Loucy (cell line): ENCODE data around the gene HAO2.

ENCODE experiments used
- H2AFZ ChIP-seq: fragments of 200-600 bp; sonication (generic); 2 replicates; pipeline ENCODE4 v1.6.0; 2016; ENCODE audit warnings: antibody characterized with exemption, mild to moderate bottlenecking, low read length, moderate library complexity
- H3F3A ChIP-seq: fragments of 200-600 bp; 2 replicates; pipeline ENCODE4 v1.6.0; 2016; ENCODE audit warnings: antibody characterized with exemption, low read depth, mild to moderate bottlenecking
- H3K27me3 ChIP-seq: fragments of 200-600 bp; sonication (generic); 2 replicates; pipeline ENCODE4 v1.6.1; 2014; ENCODE audit warnings: low read length, mild to moderate bottlenecking; ENCODE audit not compliant: insufficient read depth, poor library complexity, severe bottlenecking
- H3K36me3 ChIP-seq: fragments of 200-600 bp; sonication (generic); 2 replicates; pipeline ENCODE4 v1.6.1; 2016; ENCODE audit warnings: low read length; ENCODE audit not compliant: insufficient read depth
- H3K4me1 ChIP-seq: fragments of 200-600 bp; sonication (generic); 2 replicates; pipeline ENCODE4 v1.5.1; 2014; ENCODE audit warnings: low read length, mild to moderate bottlenecking; ENCODE audit not compliant: insufficient read depth, poor library complexity, severe bottlenecking
- H3K4me2 ChIP-seq: fragments of 200-600 bp; sonication (generic); 2 replicates; pipeline ENCODE4 v1.6.0; 2014; ENCODE audit warnings: antibody characterized with exemption, low read length, low read depth, mild to moderate bottlenecking; ENCODE audit not compliant: poor library complexity, severe bottlenecking
- H3K4me3 ChIP-seq: fragments of 200-600 bp; sonication (generic); 2 replicates; pipeline ENCODE4 v1.5.1; 2014; ENCODE audit warnings: low read length, mild to moderate bottlenecking, mixed read lengths; ENCODE audit not compliant: poor library complexity, severe bottlenecking
- H3K79me2 ChIP-seq: fragments of 200-600 bp; sonication (generic); 2 replicates; pipeline ENCODE4 v1.6.1; 2014; ENCODE audit warnings: low read length; ENCODE audit not compliant: insufficient read depth
- H3K9ac ChIP-seq: fragments of 200-600 bp; sonication (generic); 2 replicates; pipeline ENCODE4 v1.6.0; 2014; ENCODE audit warnings: mild to moderate bottlenecking, low read depth, low read length, moderate library complexity; ENCODE audit not compliant: poor library complexity, severe bottlenecking
- H3K9me2 ChIP-seq: fragments of 200-600 bp; sonication (generic); replicated peaks from 2 replicates; pipeline ENCODE4 v1.6.1; 2016; ENCODE audit warnings: low read depth, low read length, mixed read lengths
- H3K9me3 ChIP-seq: fragments of 200-600 bp; sonication (generic); 2 replicates; pipeline ENCODE4 v1.6.1; 2014; ENCODE audit warnings: mild to moderate bottlenecking, antibody characterized with exemption, low read length, low read depth; ENCODE audit not compliant: insufficient read depth
- H4K20me1 ChIP-seq: fragments of 200-600 bp; sonication (generic); 2 replicates; pipeline ENCODE4 v1.6.0; 2014; ENCODE audit warnings: antibody characterized with exemption, low read length, mild to moderate bottlenecking; ENCODE audit not compliant: insufficient read depth, poor library complexity, severe bottlenecking
- EZH2phosphoT487 ChIP-seq: fragments of 200-600 bp; IDR thresholded peaks from 2 replicates; pipeline ENCODE4 v1.6.1; 2018; ENCODE audit warnings: antibody characterized with exemption, mild to moderate bottlenecking, moderate library complexity, borderline replicate concordance
- TF ChIP-seq, protein P1 (sequence below): fragments of 200-600 bp; sonication (generic); conservative IDR thresholded peaks from 2 replicates; pipeline ENCODE4 v1.5.1; 2014; ENCODE audit warnings: mild to moderate bottlenecking, antibody characterized with exemption, low read length

The HAO2 gene

DNA sequence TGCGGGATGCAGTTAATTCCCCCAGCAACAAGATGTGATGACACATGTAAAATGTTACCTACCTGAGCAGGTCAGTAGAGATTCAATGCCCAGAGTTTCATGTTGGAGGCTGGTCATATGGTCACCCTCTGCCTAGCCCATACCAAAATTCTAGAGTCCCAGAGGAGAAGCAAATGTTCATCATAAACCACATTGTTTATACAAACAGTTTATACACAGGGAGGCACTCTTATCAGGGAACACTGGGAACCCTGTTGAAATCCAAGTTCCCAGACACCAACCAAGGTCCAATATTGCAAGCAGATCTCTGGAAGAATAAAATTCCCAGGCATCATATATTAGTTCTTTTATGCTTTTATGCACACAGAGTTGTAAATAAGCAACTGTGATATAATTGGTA, 10.5 kb downstream of the HAO2 start:
- Histone ChIP-seq H3K9ac (no peak overlapping the region), H3K4me1 (no peaks in the 10 kb centered on the region), H4K20me1 (no peaks in the 10 kb centered on the region), H3K4me3 (no peak overlapping the region), H3K9me3 (no peaks in the 10 kb centered on the region), H3K27me3 (no peaks in the 10 kb centered on the region), H3K9me2 (no peaks in the 10 kb centered on the region), H3K79me2 (no peaks in the 10 kb centered on the region), H3K36me3 (no peaks in the 10 kb centered on the region), H3F3A (no peaks in the 10 kb centered on the region), H3K4me2 (no peak overlapping the region), H2AFZ (no peak overlapping the region)
- TF ChIP-seq EZH2phosphoT487 = no peak
- TF ChIP-seq, protein P1, sequence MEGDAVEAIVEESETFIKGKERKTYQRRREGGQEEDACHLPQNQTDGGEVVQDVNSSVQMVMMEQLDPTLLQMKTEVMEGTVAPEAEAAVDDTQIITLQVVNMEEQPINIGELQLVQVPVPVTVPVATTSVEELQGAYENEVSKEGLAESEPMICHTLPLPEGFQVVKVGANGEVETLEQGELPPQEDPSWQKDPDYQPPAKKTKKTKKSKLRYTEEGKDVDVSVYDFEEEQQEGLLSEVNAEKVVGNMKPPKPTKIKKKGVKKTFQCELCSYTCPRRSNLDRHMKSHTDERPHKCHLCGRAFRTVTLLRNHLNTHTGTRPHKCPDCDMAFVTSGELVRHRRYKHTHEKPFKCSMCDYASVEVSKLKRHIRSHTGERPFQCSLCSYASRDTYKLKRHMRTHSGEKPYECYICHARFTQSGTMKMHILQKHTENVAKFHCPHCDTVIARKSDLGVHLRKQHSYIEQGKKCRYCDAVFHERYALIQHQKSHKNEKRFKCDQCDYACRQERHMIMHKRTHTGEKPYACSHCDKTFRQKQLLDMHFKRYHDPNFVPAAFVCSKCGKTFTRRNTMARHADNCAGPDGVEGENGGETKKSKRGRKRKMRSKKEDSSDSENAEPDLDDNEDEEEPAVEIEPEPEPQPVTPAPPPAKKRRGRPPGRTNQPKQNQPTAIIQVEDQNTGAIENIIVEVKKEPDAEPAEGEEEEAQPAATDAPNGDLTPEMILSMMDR = no peak

DNA sequence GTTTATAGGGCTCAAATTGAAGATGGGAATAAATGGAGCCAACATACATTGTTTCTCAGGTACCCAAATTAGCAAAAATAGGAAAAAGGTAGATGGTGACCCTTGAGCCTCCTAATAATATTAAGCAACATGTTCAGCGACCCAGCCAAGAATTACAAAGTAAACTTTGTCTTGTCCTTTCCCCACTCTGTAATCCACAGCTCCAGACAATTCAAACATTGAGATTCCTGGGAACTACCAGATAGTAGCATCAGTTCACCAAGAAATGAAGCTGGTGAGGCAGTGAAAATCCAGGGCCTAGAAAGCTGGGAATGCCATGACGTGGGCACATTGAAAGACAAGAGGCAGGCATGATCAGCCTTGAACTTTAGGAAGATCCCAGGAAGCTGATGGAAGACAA, 11.7 kb downstream of the HAO2 start:
- no peaks in the 10 kb centered on the region for H3K36me3 ChIP-seq
- no peak for TF ChIP-seq EZH2phosphoT487
- TF ChIP-seq, protein P1 = no peak
- no peaks in the 10 kb centered on the region for H3K4me1 ChIP-seq
- H3K4me2 ChIP-seq = no peak overlapping the region
- no peak overlapping the region for H2AFZ ChIP-seq
- no peak overlapping the region for H3K4me3 ChIP-seq
- no peaks in the 10 kb centered on the region for H3K27me3 ChIP-seq
- H4K20me1 ChIP-seq = no peaks in the 10 kb centered on the region
- H3K9me2 ChIP-seq = no peaks in the 10 kb centered on the region
- no peak overlapping the region for H3K9ac ChIP-seq
- H3F3A ChIP-seq = no peaks in the 10 kb centered on the region
- no peaks in the 10 kb centered on the region for H3K79me2 ChIP-seq
- H3K9me3 ChIP-seq = no peaks in the 10 kb centered on the region

DNA sequence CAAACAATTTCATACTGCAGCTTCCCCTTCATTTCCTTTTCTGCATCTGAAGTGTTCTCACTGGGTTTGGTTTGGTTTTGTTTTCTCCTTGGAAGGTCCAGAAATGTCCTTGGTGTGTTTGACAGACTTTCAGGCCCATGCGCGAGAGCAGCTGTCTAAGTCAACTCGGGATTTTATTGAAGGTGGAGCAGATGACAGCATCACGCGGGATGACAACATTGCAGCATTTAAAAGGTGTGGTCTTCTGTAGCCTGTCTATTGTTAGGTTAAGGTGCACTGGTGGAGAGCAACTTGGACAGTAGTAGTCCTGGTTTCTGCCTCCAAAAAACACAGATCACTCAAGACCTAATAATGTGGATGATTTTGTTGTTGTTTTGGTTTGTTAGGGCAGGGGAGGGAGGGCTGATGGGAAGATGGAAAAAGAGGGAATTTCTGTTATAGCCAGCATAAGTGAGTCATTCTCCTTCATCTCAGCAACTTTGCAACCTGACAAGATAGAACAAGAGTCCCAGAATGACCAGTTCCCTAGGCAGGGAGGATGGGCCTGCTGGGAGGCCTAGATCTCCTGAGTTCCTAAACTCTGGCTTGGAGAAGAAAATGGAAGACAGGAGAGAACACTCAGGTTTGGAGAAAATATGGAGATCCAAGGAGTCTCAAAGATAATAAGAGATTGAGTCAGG, 12.5 kb downstream of the HAO2 start:
- Histone ChIP-seq H4K20me1 (no peaks in the 10 kb centered on the region), H3K79me2 (no peaks in the 10 kb centered on the region), H3K4me1 (no peaks in the 10 kb centered on the region), H3K4me2 (no peak overlapping the region), H3F3A (no peaks in the 10 kb centered on the region), H3K27me3 (no peaks in the 10 kb centered on the region), H3K9me2 (no peaks in the 10 kb centered on the region), H2AFZ (no peak overlapping the region), H3K9ac (no peak overlapping the region), H3K9me3 (no peaks in the 10 kb centered on the region), H3K4me3 (no peak overlapping the region), H3K36me3 (no peaks in the 10 kb centered on the region)
- TF ChIP-seq EZH2phosphoT487 = no peak
- TF ChIP-seq, protein P1 = no peak
